Fibroblast of villous mesenchyme (primary cell): ENCODE results near the gene PAPLN. TPM values are rescaled to one million over a fixed set of nuclear protein-coding genes. Genes with fewer than 3 reads are reported as not detected.
"Not testable (repeated sequence)": the region's sequence is repeated elsewhere in the genome, so short reads cannot be mapped to it uniquely, and the experiment has no call there.

Source experiments
- DNase-seq: peaks from one replicate; pipeline ENCODE4 v3.0.0-alpha.2; 2010; ENCODE audit warnings: low read depth
- H3K4me3 ChIP-seq: 2 replicates; pipeline ENCODE4 v1.5.1; 2011; ENCODE audit warnings: low read depth, mild to moderate bottlenecking, low read length
- total RNA-seq: library from RNA; depleted of rRNA; stranded (reverse); fragments of >200 nt; gene quantifications from 2 replicates; pipeline ENCODE4 v1.2.3, GENCODE V29; 2012
- TF ChIP-seq, protein P1 (sequence below): IDR thresholded peaks from 2 replicates; pipeline ENCODE4 v1.5.1; 2012; ENCODE audit warnings: low read depth, mild to moderate bottlenecking, low read length; ENCODE audit not compliant: insufficient read depth

Gene PAPLN, protein sequence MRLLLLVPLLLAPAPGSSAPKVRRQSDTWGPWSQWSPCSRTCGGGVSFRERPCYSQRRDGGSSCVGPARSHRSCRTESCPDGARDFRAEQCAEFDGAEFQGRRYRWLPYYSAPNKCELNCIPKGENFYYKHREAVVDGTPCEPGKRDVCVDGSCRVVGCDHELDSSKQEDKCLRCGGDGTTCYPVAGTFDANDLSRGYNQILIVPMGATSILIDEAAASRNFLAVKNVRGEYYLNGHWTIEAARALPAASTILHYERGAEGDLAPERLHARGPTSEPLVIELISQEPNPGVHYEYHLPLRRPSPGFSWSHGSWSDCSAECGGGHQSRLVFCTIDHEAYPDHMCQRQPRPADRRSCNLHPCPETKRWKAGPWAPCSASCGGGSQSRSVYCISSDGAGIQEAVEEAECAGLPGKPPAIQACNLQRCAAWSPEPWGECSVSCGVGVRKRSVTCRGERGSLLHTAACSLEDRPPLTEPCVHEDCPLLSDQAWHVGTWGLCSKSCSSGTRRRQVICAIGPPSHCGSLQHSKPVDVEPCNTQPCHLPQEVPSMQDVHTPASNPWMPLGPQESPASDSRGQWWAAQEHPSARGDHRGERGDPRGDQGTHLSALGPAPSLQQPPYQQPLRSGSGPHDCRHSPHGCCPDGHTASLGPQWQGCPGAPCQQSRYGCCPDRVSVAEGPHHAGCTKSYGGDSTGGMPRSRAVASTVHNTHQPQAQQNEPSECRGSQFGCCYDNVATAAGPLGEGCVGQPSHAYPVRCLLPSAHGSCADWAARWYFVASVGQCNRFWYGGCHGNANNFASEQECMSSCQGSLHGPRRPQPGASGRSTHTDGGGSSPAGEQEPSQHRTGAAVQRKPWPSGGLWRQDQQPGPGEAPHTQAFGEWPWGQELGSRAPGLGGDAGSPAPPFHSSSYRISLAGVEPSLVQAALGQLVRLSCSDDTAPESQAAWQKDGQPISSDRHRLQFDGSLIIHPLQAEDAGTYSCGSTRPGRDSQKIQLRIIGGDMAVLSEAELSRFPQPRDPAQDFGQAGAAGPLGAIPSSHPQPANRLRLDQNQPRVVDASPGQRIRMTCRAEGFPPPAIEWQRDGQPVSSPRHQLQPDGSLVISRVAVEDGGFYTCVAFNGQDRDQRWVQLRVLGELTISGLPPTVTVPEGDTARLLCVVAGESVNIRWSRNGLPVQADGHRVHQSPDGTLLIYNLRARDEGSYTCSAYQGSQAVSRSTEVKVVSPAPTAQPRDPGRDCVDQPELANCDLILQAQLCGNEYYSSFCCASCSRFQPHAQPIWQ
- total RNA-seq = 1.6 and 4.3 TPM in 2 replicates

DNA sequence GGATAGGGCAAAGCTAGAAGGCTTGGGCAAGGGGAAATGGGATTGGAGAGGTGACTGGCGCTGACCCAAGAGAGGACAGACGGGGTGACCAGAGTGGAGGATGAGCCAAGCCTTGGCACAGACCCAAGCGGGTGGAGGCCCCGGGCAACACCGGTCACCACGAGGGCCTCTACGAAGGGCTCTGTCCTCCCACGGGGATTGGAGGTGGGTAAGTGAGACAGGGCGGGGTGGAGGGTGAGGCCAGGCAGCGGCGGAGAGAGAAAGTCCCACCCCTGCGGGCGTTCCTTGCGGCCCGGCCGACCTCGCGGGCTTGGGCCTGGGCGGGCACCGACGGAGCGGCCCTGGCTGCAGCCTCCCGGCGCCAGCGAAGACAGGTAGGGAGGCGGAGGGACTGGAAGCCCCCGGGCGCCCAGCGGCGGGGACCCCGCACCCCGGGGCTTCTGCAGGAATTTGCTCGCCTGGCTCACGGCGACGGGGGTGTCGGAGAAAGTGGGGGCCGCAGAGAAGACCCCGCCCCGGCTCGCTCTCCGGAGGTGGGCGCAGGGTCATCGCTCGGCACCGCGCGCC lies at the start of gene PAPLN:
Gene PAPLN (plus strand): TSS at position 288 of the 567 bp plus-strand sequence. CDS start 2,273 bp downstream, outside the sequence.
- H3K4me3 ChIP-seq = peak within 1 kb of the TSS; percentile 54
- TF ChIP-seq, protein P1, sequence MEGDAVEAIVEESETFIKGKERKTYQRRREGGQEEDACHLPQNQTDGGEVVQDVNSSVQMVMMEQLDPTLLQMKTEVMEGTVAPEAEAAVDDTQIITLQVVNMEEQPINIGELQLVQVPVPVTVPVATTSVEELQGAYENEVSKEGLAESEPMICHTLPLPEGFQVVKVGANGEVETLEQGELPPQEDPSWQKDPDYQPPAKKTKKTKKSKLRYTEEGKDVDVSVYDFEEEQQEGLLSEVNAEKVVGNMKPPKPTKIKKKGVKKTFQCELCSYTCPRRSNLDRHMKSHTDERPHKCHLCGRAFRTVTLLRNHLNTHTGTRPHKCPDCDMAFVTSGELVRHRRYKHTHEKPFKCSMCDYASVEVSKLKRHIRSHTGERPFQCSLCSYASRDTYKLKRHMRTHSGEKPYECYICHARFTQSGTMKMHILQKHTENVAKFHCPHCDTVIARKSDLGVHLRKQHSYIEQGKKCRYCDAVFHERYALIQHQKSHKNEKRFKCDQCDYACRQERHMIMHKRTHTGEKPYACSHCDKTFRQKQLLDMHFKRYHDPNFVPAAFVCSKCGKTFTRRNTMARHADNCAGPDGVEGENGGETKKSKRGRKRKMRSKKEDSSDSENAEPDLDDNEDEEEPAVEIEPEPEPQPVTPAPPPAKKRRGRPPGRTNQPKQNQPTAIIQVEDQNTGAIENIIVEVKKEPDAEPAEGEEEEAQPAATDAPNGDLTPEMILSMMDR = no peak
- no peak for DNase-seq

DNA sequence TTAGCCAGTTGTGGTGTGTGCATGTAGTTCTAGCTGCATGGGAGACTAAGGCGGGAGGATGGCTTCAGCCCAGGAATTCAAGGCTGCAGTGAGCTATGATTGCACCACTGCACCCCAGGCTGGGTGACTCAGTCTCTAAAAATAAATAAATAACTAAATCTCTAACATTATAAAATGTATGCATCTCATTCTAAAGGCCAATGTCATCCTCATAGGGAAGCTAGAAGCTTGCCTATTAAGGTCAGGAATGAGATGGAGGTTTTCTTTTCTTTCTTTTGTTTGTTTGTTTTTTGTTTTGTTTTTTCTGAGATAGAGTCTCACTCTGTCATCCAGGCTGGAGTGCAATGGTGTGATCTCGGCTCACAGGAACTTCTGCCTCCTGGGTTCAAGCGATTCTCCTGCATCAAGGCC lies 48.8 kb upstream of the PAPLN start:
- peak; percentile 74 for DNase-seq
- H3K4me3 ChIP-seq = no peak overlapping the region
- TF ChIP-seq, protein P1 = no peak

DNA sequence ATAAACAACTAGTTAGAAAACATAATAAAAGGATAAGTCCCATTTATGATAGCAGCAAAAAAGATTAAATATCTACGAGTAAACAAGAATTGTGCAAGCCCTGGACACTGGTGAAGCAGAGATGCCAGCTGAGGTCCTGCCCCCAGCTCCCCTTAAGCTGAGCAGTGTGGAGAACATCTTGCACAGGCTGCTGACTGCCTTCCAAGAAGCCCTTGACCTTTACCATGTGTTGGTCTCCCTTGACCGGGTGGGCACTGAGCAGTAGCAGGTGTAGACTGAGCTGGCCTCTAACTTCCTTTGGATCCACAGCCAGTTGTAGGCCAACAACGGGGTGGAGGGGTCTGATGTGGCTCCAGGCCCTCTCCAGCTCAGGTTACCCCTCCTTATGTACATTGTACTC lies 47.7 kb upstream of the PAPLN start:
- TF ChIP-seq, protein P1 = no peak
- no peak for DNase-seq
- H3K4me3 ChIP-seq = no peak overlapping the region

DNA sequence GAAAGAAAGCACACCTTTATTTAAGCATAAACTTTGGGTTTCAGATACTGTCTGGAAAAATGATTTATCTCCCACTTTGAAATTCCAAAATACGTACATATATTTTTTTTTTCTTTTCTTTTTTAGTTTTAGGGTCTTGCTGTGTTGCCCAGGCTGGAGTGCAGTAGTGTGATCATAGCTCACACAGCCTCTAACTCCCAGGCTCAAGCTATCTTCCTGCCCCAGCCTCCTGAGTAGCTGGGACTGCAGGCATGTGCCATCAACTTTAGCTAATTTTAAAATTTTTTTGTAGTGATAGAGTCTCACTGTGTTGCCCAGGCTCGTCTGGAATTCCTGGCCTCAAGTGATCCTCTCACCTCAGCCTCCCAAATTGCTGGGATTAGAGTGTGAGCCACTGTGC lies 45.9 kb upstream of the PAPLN start:
- no peak for DNase-seq
- H3K4me3 ChIP-seq = no peak overlapping the region
- TF ChIP-seq, protein P1 = no peak

DNA sequence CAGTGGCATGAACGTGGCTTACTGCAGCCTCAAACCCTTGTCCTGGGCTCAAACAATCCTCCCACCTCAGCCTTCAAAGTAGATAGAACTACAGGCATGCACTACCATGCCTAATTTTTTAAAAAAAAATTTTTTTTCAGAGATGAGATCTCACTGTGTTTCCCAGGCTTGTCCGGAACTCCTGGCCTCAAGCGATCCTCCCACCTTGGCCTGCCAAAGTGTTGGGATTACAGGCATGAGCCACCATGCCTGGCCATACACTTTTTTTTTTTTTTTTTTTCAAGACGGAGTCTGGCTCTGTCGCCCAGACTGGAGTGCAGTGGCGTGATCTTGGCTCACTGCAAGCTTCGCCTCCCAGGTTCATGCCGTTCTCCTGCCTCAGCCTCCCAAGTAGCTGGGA lies 43.0 kb upstream of the PAPLN start:
- H3K4me3 ChIP-seq, DNase-seq: not testable (repeated sequence)

DNA sequence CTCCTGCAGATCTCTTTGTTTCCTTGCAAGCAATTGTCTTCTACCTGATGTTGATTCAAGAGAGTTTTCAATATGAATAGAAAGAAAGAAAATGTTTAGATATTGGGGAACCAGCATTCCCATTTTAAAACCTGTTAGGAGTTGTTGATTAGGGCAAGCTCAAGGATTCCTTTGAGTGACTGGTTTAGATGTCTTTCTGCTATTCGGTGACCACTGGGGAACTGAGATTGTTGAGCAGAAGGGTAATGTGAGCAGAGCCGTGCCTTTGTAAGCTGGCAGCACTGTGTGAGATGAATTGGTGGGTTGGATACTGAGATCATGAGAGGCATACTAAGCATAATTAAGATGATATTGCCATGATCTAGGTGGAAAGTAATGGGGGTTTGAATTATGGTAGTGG lies 39.1 kb upstream of the PAPLN start:
- no peak overlapping the region for H3K4me3 ChIP-seq
- no peak for DNase-seq
- TF ChIP-seq, protein P1 = no peak
